Calu3 (cell line): Measurements from ENCODE around the gene PCIF1. TPM values are rescaled to one million over a fixed set of nuclear protein-coding genes. Genes with fewer than 3 reads are reported as not detected.

Experiments used
- BruUV-seq: library from RNA; stranded (reverse); fragments of 400-500 nt; replicated peaks from 2 replicates; lab custom pipeline; 2021; lab: Mats Ljungman, UMichigan
- CTCF ChIA-PET: fragments of 300-600 bp; sonication (Branson Sonifier 250); formaldehyde crosslinking; loops from one replicate; lab custom pipeline; 2022; ENCODE audit warnings: antibody characterized with exemption; lab: Charles Lee
- DNase-seq: peaks from one replicate; pipeline ENCODE4 v3.0.0; 2022
- H3K27ac Mint-ChIP-seq: one replicate; pipeline ENCODE4 v1.8.0; 2022; ENCODE audit warnings: mixed read lengths; ENCODE audit not compliant: unreplicated experiment
- H3K27me3 Mint-ChIP-seq: one replicate; pipeline ENCODE4 v1.8.0; 2022; ENCODE audit warnings: mixed read lengths; ENCODE audit not compliant: unreplicated experiment
- H3K36me3 Mint-ChIP-seq: one replicate; pipeline ENCODE4 v1.8.0; 2022; ENCODE audit warnings: mild to moderate bottlenecking, moderate library complexity, mixed read lengths; ENCODE audit not compliant: insufficient read depth, unreplicated experiment
- H3K4me1 Mint-ChIP-seq: one replicate; pipeline ENCODE4 v1.8.0; 2022; ENCODE audit warnings: mild to moderate bottlenecking, low read depth, mixed read lengths; ENCODE audit not compliant: unreplicated experiment
- H3K4me3 Mint-ChIP-seq: one replicate; pipeline ENCODE4 v1.8.0; 2022; ENCODE audit warnings: mild to moderate bottlenecking, low read depth, moderate library complexity, mixed read lengths; ENCODE audit not compliant: unreplicated experiment
- H3K9me3 Mint-ChIP-seq: one replicate; pipeline ENCODE4 v1.8.0; 2022; ENCODE audit warnings: low read depth, mixed read lengths; ENCODE audit not compliant: unreplicated experiment
- CTCF ChIP-seq: fragments of 200-600 bp; IDR thresholded peaks from one replicate; pipeline ENCODE4 v1.8.0; 2022; ENCODE audit warnings: antibody characterized with exemption; ENCODE audit not compliant: unreplicated experiment
- intact Hi-C: fragments of 100-400 bp; cut with micrococcal nuclease; formaldehyde crosslinking; loops from one replicate; pipeline ENCODE4 v1.10.0; 2022; ENCODE audit not compliant: unreplicated experiment
- total RNA-seq: library from RNA; stranded (reverse); gene quantifications from 2 replicates; pipeline ENCODE4 v1.2.3, GENCODE V29; 2022

PCIF1 gene
- total RNA-seq, 1 experiment from 2014 or later = 39.8 TPM

- Mint-ChIP-seq H3K27me3 (no peaks in the 10 kb centered on the region), H3K27ac (no peak overlapping the region), H3K36me3 (peaks cover 55% of the 10 kb centered on the region), H3K4me3 (no peak overlapping the region), H3K4me1 (no peaks in the 10 kb centered on the region), H3K9me3 (no peaks in the 10 kb centered on the region)
- DNase-seq = no peak
- no peak for TF ChIP-seq CTCF
- no TSS peak for BruUV-seq
- intact Hi-C loops = loop anchor here (2.0 kb wide), 1 partner anchor 163 kb away; no protein-coding TSS in a partner anchor
- CTCF ChIA-PET = interaction anchor here (0.6 to 1.7 kb wide), 3 partner anchors 8 to 225 kb away, joined by 3 to 5 read pairs (median 4); no protein-coding TSS in a partner anchor
Observed at GRCh38 chr20:45962031-45962755, 27.7 kb downstream of the PCIF1 start.

- CTCF ChIA-PET = interaction anchor here (1.1 kb wide), 1 partner anchor 7 kb away, joined by 3 read pairs; no protein-coding TSS in a partner anchor
Observed at GRCh38 chr20:45963059-45964005, 28.8 kb downstream of the PCIF1 start.

GRCh38 chr20:45964006-45964400, 29.5 kb downstream of the PCIF1 start:
- H3K36me3 Mint-ChIP-seq = peaks cover 49% of the 10 kb centered on the region
- TF ChIP-seq CTCF = no peak
- intact Hi-C loops = no loop called here
- H3K4me3 Mint-ChIP-seq = no peak overlapping the region
- no peaks in the 10 kb centered on the region for H3K4me1 Mint-ChIP-seq
- no peaks in the 10 kb centered on the region for H3K27me3 Mint-ChIP-seq
- H3K27ac Mint-ChIP-seq = no peak overlapping the region
- DNase-seq = no peak
- no TSS peak for BruUV-seq
- H3K9me3 Mint-ChIP-seq = no peaks in the 10 kb centered on the region
- CTCF ChIA-PET = no interaction called here

More at GRCh38 chr20:45963059-45964005, 28.8 kb downstream of the PCIF1 start:
- no TSS peak for BruUV-seq
- Mint-ChIP-seq H3K4me3 (no peak overlapping the region), H3K27ac (no peak overlapping the region), H3K27me3 (no peaks in the 10 kb centered on the region), H3K36me3 (peaks cover 53% of the 10 kb centered on the region), H3K4me1 (no peaks in the 10 kb centered on the region), H3K9me3 (no peaks in the 10 kb centered on the region)
- DNase-seq = peak; percentile 34
- intact Hi-C loops = loop anchor here (2.0 kb wide), 1 partner anchor 165 kb away; no protein-coding TSS in a partner anchor
- TF ChIP-seq CTCF = peak; percentile 58
